PC-9 (cell line): ENCODE results near the gene SNX8. TPM values are rescaled to one million over a fixed set of nuclear protein-coding genes. Genes with fewer than 3 reads are reported as not detected.
A peak's percentile ranks its signal among the peaks of the same experiment; 100 is the strongest.

Experiments
- BruUV-seq: library from RNA; stranded (reverse); fragments of 400-500 nt; replicated peaks from 2 replicates; lab custom pipeline; 2021; lab: Mats Ljungman, UMichigan
- CTCF ChIA-PET: fragments of 300-600 bp; sonication (Branson Sonifier 250); formaldehyde crosslinking; loops from one replicate; lab custom pipeline; 2022; ENCODE audit warnings: antibody characterized with exemption; lab: Charles Lee
- POLR2A ChIA-PET: fragments of 300-600 bp; sonication (Branson Sonifier 250); formaldehyde crosslinking; loops from one replicate; lab custom pipeline; 2022; ENCODE audit warnings: antibody characterized with exemption; ENCODE audit not compliant: unreplicated experiment; lab: Charles Lee
- DNase-seq, 2 experiments: peaks; one replicate each; pipeline versions ENCODE4 v3.0.0 to v3.0.0-alpha.2; 2015 to 2022; ENCODE audit warnings: mixed read lengths in 1 of 2
- H2AFZ ChIP-seq: fragments of 200-600 bp; sonication (generic); 2 replicates; pipeline ENCODE4 v1.8.1; 2017; ENCODE audit warnings: antibody characterized with exemption
- H3F3A ChIP-seq: fragments of 200-600 bp; sonication (generic); 2 replicates; pipeline ENCODE4 v1.8.1; 2017; ENCODE audit warnings: antibody characterized with exemption, mild to moderate bottlenecking, low read depth; ENCODE audit not compliant: insufficient read depth
- H3K27ac ChIP-seq: fragments of 200-600 bp; sonication (generic); 2 replicates; pipeline ENCODE4 v1.6.1; 2016; ENCODE audit warnings: mixed run types
- H3K27me3 ChIP-seq: fragments of 200-600 bp; sonication (generic); 2 replicates; pipeline ENCODE4 v1.6.1; 2016; ENCODE audit warnings: low read depth, mixed run types; ENCODE audit not compliant: insufficient read depth
- H3K36me3 ChIP-seq: fragments of 200-600 bp; sonication (generic); 2 replicates; pipeline ENCODE4 v1.6.1; 2016; ENCODE audit warnings: low read depth, mixed run types
- H3K4me1 ChIP-seq: fragments of 200-600 bp; sonication (generic); replicated peaks from 2 replicates; pipeline ENCODE4 v1.6.1; 2016; ENCODE audit warnings: mixed run types; ENCODE audit not compliant: insufficient read depth
- H3K4me2 ChIP-seq: fragments of 200-600 bp; sonication (generic); 2 replicates; pipeline ENCODE4 v1.6.1; 2017; ENCODE audit warnings: mixed run types
- H3K4me3 ChIP-seq: fragments of 200-600 bp; sonication (generic); 2 replicates; pipeline ENCODE4 v1.6.1; 2016; ENCODE audit warnings: mixed run types
- H3K79me2 ChIP-seq: fragments of 200-600 bp; sonication (generic); 2 replicates; pipeline ENCODE4 v1.6.1; 2017; ENCODE audit warnings: low read depth, mixed run types
- H3K9me2 ChIP-seq: fragments of 200-600 bp; sonication (generic); 2 replicates; pipeline ENCODE4 v1.8.1; 2017; ENCODE audit warnings: mild to moderate bottlenecking; ENCODE audit not compliant: insufficient read depth
- H3K9me3 ChIP-seq: fragments of 200-600 bp; sonication (generic); 2 replicates; pipeline ENCODE4 v1.8.1; 2016; ENCODE audit warnings: low read depth; ENCODE audit not compliant: insufficient read depth
- H4K20me1 ChIP-seq: fragments of 200-600 bp; sonication (generic); 2 replicates; pipeline ENCODE4 v1.8.1; 2017; ENCODE audit not compliant: insufficient read depth
- CTCF ChIP-seq: fragments of 200-600 bp; sonication (generic); conservative IDR thresholded peaks from 2 replicates; pipeline ENCODE4 v1.6.1; 2017; ENCODE audit warnings: mixed run types, antibody characterized with exemption, mild to moderate bottlenecking, moderate library complexity
- EZH2 ChIP-seq: fragments of 200-600 bp; sonication (generic); IDR thresholded peaks from 2 replicates; pipeline ENCODE4 v1.8.0; 2017; ENCODE audit warnings: antibody characterized with exemption, low read depth
- intact Hi-C: fragments of 100-400 bp; cut with micrococcal nuclease; formaldehyde crosslinking; loops from one replicate; pipeline ENCODE4 v1.10.0; 2022; ENCODE audit not compliant: unreplicated experiment
- total RNA-seq: library from RNA; stranded (reverse); gene quantifications from 2 replicates; pipeline ENCODE4 v1.2.3, GENCODE V29; 2021

Gene SNX8
- total RNA-seq, 1 experiment from 2014 or later = 102 TPM

- H3K27ac ChIP-seq = no peak overlapping the region
- no peak overlapping the region for H2AFZ ChIP-seq
- 0 out of 2 replicates have a peak, but pooled peaks cover 8% of the 10 kb centered on the region for H4K20me1 ChIP-seq
- no peaks in the 10 kb centered on the region for H3K27me3 ChIP-seq
- H3K4me3 ChIP-seq = no peak overlapping the region
- peak in 1 of 2 experiments; percentile 47 for DNase-seq
- TF ChIP-seq CTCF = no peak
- no peak for TF ChIP-seq EZH2
- no peaks in the 10 kb centered on the region for H3K9me2 ChIP-seq
- intact Hi-C loops = no loop called here
- no peaks in the 10 kb centered on the region for H3F3A ChIP-seq
- ChIA-PET CTCF (no interaction called here), POLR2A (no interaction called here)
- BruUV-seq = no TSS peak
- H3K4me2 ChIP-seq = no peak overlapping the region
- no peaks in the 10 kb centered on the region for H3K36me3 ChIP-seq
- H3K9me3 ChIP-seq = no peaks in the 10 kb centered on the region
- H3K4me1 ChIP-seq = peaks cover 3% of the 10 kb centered on the region
- H3K79me2 ChIP-seq = no peaks in the 10 kb centered on the region
Observed at GRCh38 chr7:2276107-2276506, 38.1 kb downstream of the SNX8 start.

- no peak overlapping the region for H3K4me2 ChIP-seq
- CTCF ChIA-PET = no interaction called here
Observed at GRCh38 chr7:2275101-2275500, 39.1 kb downstream of the SNX8 start.

GRCh38 chr7:2274666-2275065 is 39.6 kb downstream of the SNX8 start:
- CTCF ChIA-PET = no interaction called here
- BruUV-seq = no TSS peak
- DNase-seq = no peak

More at GRCh38 chr7:2275101-2275500, 39.1 kb downstream of the SNX8 start:
- no peak for DNase-seq
- H3K27me3 ChIP-seq = no peaks in the 10 kb centered on the region
- no TSS peak for BruUV-seq
- intact Hi-C loops = no loop called here
- H3K36me3 ChIP-seq = no peaks in the 10 kb centered on the region
- no peaks in the 10 kb centered on the region for H3K79me2 ChIP-seq
- TF ChIP-seq EZH2 (no peak), CTCF (no peak)
- H2AFZ ChIP-seq = no peak overlapping the region
- H3F3A ChIP-seq = peaks cover 9% of the 10 kb centered on the region
- H3K9me2 ChIP-seq = no peaks in the 10 kb centered on the region
- no peaks in the 10 kb centered on the region for H3K9me3 ChIP-seq
- peaks cover 13% of the 10 kb centered on the region for H3K4me1 ChIP-seq
- no peak overlapping the region for H3K27ac ChIP-seq
- POLR2A ChIA-PET = no interaction called here
- H4K20me1 ChIP-seq = 0 out of 2 replicates have a peak, but pooled peaks cover 8% of the 10 kb centered on the region
- no peak overlapping the region for H3K4me3 ChIP-seq

More at GRCh38 chr7:2274666-2275065, 39.6 kb downstream of the SNX8 start:
- no peaks in the 10 kb centered on the region for H3K9me3 ChIP-seq
- no peaks in the 10 kb centered on the region for H3K27me3 ChIP-seq
- peaks cover 14% of the 10 kb centered on the region for H3F3A ChIP-seq
- H4K20me1 ChIP-seq = 0 out of 2 replicates have a peak, but pooled peaks cover 8% of the 10 kb centered on the region
- peaks cover 18% of the 10 kb centered on the region for H3K4me1 ChIP-seq
- H3K79me2 ChIP-seq = no peaks in the 10 kb centered on the region
- TF ChIP-seq CTCF (no peak), EZH2 (no peak)
- no peak overlapping the region for H3K4me2 ChIP-seq
- no peaks in the 10 kb centered on the region for H3K36me3 ChIP-seq
- no peaks in the 10 kb centered on the region for H3K9me2 ChIP-seq
- no peak overlapping the region for H3K27ac ChIP-seq
- H2AFZ ChIP-seq = no peak overlapping the region
- POLR2A ChIA-PET = no interaction called here
- H3K4me3 ChIP-seq = no peak overlapping the region
- intact Hi-C loops = no loop called here
